Activated CD8-positive, alpha-beta T cell treated with anti-CD3 and anti-CD28 coated beads for 36 hours (primary cell): ENCODE data around the gene SELENOO. TPM values are rescaled to one million over a fixed set of nuclear protein-coding genes. Genes with fewer than 3 reads are reported as not detected.

Experiments used
- ATAC-seq: fragments of 200-7000 bp; cut with Tn5 transposase; one replicate; pipeline ENCODE4 v1.10.0; 2021; ENCODE audit warnings: mild to moderate bottlenecking, moderate library complexity
- CTCF ChIA-PET: fragments of 350-600 bp; sonication (Branson Sonifier 250); formaldehyde crosslinking; loops from one replicate; lab custom pipeline; 2021; ENCODE audit warnings: antibody characterized with exemption; lab: Charles Lee
- POLR2A ChIA-PET: fragments of 350-600 bp; sonication (Branson Sonifier 250); formaldehyde crosslinking; loops from one replicate; lab custom pipeline; 2021; ENCODE audit warnings: antibody characterized with exemption; lab: Charles Lee
- DNase-seq: peaks from one replicate; pipeline ENCODE4 v3.0.0-alpha.2; 2020
- H3K27ac Mint-ChIP-seq: one replicate; pipeline ENCODE4 v1.8.0; 2021; ENCODE audit warnings: mild to moderate bottlenecking, mixed read lengths
- H3K27me3 Mint-ChIP-seq: one replicate; pipeline ENCODE4 v1.8.0; 2021; ENCODE audit warnings: mixed read lengths
- H3K36me3 Mint-ChIP-seq: one replicate; pipeline ENCODE4 v1.8.0; 2021; ENCODE audit warnings: low read depth, mixed read lengths
- H3K4me1 Mint-ChIP-seq: one replicate; pipeline ENCODE4 v1.8.0; 2021; ENCODE audit warnings: low read depth, mixed read lengths
- H3K4me3 Mint-ChIP-seq: one replicate; pipeline ENCODE4 v1.8.0; 2021; ENCODE audit warnings: mild to moderate bottlenecking, moderate library complexity, mixed read lengths
- H3K9me3 Mint-ChIP-seq: one replicate; pipeline ENCODE4 v1.8.0; 2021; ENCODE audit warnings: mixed read lengths
- CTCF ChIP-seq: fragments of 200-600 bp; IDR thresholded peaks from one replicate; pipeline ENCODE4 v1.8.0; 2022; ENCODE audit warnings: antibody characterized with exemption, mild to moderate bottlenecking
- intact Hi-C: fragments of 100-400 bp; cut with micrococcal nuclease; formaldehyde crosslinking; loops from one replicate; pipeline ENCODE4 v1.10.0; 2022
- total RNA-seq, 2 experiments: library from RNA; stranded (reverse); gene quantifications; one replicate each; pipeline ENCODE4 v1.2.3, GENCODE V29; 2021

SELENOO gene
- total RNA-seq, 2 experiments from 2014 or later = 24.0 to 25.5 TPM

- peaks cover 1% of the 10 kb centered on the region for H3K27me3 Mint-ChIP-seq
- H3K4me1 Mint-ChIP-seq = peaks cover 23% of the 10 kb centered on the region
- H3K4me3 Mint-ChIP-seq = peak overlapping the region; percentile 65
- H3K27ac Mint-ChIP-seq = no peak overlapping the region
- DNase-seq = no peak
- intact Hi-C loops = no loop called here
- ChIA-PET CTCF (interaction anchor here (1.2 kb wide), 1 partner anchor 35 kb away, joined by 3 read pairs; no protein-coding TSS in a partner anchor), POLR2A (no interaction called here)
- ATAC-seq = no peak
- peaks cover 5% of the 10 kb centered on the region for H3K36me3 Mint-ChIP-seq
- H3K9me3 Mint-ChIP-seq = no peaks in the 10 kb centered on the region
- no peak for TF ChIP-seq CTCF
Observed at GRCh38 chr22:50184004-50184901, 16.6 kb upstream of the SELENOO start.

- TF ChIP-seq CTCF = no peak
- Mint-ChIP-seq H3K36me3 (peaks cover 5% of the 10 kb centered on the region), H3K4me1 (peaks cover 27% of the 10 kb centered on the region), H3K27ac (no peak overlapping the region), H3K9me3 (no peaks in the 10 kb centered on the region), H3K27me3 (peaks cover 1% of the 10 kb centered on the region), H3K4me3 (peak overlapping the region; percentile 76)
- intact Hi-C loops = no loop called here
- POLR2A ChIA-PET = no interaction called here
- DNase-seq (no peak), ATAC-seq (no peak)
- CTCF ChIA-PET = interaction anchor here (1.2 kb wide), 1 partner anchor 36 kb away, joined by 3 read pairs; no protein-coding TSS in a partner anchor
Observed at GRCh38 chr22:50184902-50185374, 15.9 kb upstream of the SELENOO start.

- H3K9me3 Mint-ChIP-seq = no peaks in the 10 kb centered on the region
- POLR2A ChIA-PET = interaction anchor here (1.9 kb wide), 1 partner anchor 14 kb away, joined by 4 read pairs; no protein-coding TSS in a partner anchor
- TF ChIP-seq CTCF = no peak
- CTCF ChIA-PET = no interaction called here
- peak; percentile 79 for ATAC-seq
- peak within 1 kb of the TSS; percentile 91 for H3K4me3 Mint-ChIP-seq
- H3K27me3 Mint-ChIP-seq = peaks cover 1% of the 10 kb centered on the region
- peak within 1 kb of the TSS; percentile 88 for H3K27ac Mint-ChIP-seq
- H3K4me1 Mint-ChIP-seq = peaks cover 28% of the 10 kb centered on the region
- intact Hi-C loops = no loop called here
- DNase-seq = peak; percentile 91
- peaks cover 5% of the 10 kb centered on the region for H3K36me3 Mint-ChIP-seq
Observed at GRCh38 chr22:50185375-50186087, 15.3 kb upstream of the SELENOO start, which contains the start of gene TRABD. Gene TRABD (plus strand): TSS chr22:50185913. CDS start chr22:50193061, 7,148 bp downstream.

- Mint-ChIP-seq H3K9me3 (no peaks in the 10 kb centered on the region), H3K4me1 (peaks cover 31% of the 10 kb centered on the region), H3K27me3 (peaks cover 1% of the 10 kb centered on the region), H3K27ac (peak overlapping the region; percentile 88), H3K4me3 (peak overlapping the region; percentile 91), H3K36me3 (peaks cover 7% of the 10 kb centered on the region)
- ChIA-PET POLR2A (interaction anchor here (1.3 to 1.9 kb wide), 3 partner anchors 11 to 16 kb away, joined by 4 read pairs; partner anchors contain the start of gene PANX2), CTCF (no interaction called here)
- DNase-seq (no peak), ATAC-seq (no peak)
- intact Hi-C loops = no loop called here
- no peak for TF ChIP-seq CTCF
Observed at GRCh38 chr22:50186181-50186714, 14.6 kb upstream of the SELENOO start.
